ENCODE measurements around the gene CPE.

DNA sequence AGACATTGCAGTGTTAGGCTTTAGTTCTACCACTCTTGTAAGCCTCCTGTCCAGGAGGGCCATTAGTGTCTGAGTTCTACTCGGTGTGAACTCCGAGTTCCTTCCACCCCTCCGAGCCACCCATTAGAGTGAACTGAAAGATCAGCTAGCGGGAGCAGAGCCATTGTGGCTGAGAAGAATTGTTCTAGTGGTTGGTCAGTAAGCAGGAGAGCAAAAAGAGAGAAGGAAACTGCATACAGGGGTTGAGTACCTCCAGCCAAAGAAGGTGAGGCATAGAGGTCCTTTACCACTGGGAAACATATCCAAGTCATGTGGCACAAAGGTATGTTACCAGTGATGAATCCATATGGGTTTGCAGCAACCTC, 96.9 kb downstream of the CPE start:
- TF ChIP-seq, protein P1, sequence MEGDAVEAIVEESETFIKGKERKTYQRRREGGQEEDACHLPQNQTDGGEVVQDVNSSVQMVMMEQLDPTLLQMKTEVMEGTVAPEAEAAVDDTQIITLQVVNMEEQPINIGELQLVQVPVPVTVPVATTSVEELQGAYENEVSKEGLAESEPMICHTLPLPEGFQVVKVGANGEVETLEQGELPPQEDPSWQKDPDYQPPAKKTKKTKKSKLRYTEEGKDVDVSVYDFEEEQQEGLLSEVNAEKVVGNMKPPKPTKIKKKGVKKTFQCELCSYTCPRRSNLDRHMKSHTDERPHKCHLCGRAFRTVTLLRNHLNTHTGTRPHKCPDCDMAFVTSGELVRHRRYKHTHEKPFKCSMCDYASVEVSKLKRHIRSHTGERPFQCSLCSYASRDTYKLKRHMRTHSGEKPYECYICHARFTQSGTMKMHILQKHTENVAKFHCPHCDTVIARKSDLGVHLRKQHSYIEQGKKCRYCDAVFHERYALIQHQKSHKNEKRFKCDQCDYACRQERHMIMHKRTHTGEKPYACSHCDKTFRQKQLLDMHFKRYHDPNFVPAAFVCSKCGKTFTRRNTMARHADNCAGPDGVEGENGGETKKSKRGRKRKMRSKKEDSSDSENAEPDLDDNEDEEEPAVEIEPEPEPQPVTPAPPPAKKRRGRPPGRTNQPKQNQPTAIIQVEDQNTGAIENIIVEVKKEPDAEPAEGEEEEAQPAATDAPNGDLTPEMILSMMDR (IDR thresholded peaks at IDR 0.05 in 2 of 3, conservative IDR thresholded peaks at IDR 0.05 in 1 of 3; ENCODE audit: control insufficient read depth in 2 of 3, extremely low read depth in 1 of 3, insufficient read depth in 1 of 3, low read depth in 3 of 3, low read length in 3 of 3): no peak
- no peak for TF ChIP-seq PBX3 (IDR thresholded peaks at IDR 0.05; ENCODE audit: insufficient replicate concordance, low read depth, low read length)
- no peak for TF ChIP-seq NFIC (IDR thresholded peaks at IDR 0.05; ENCODE audit: low read depth, low read length)
- TF ChIP-seq BCLAF1 (IDR thresholded peaks at IDR 0.05): no peak
- TF ChIP-seq, protein P2, sequence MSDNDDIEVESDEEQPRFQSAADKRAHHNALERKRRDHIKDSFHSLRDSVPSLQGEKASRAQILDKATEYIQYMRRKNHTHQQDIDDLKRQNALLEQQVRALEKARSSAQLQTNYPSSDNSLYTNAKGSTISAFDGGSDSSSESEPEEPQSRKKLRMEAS (IDR thresholded peaks at IDR 0.05; ENCODE audit: low read depth, low read length): no peak
- TF ChIP-seq POLR2A (IDR thresholded peaks at IDR 0.05; ENCODE audit: low read depth, low read length): no peak
- TF ChIP-seq CREB1 (IDR thresholded peaks at IDR 0.05; ENCODE audit: low read depth): no peak

All from GM12878 (cell line).